ENCODE data around the gene KRTAP5-1.
A peak's percentile ranks its signal among the peaks of the same experiment; 100 is the strongest.

The KRTAP5-1 gene

GRCh38 chr11:1559111-1559951 lies 25.8 kb downstream of the KRTAP5-1 start:
- peak; percentile 59 for DNase-seq (ENCODE audit: low read depth)

DNA sequence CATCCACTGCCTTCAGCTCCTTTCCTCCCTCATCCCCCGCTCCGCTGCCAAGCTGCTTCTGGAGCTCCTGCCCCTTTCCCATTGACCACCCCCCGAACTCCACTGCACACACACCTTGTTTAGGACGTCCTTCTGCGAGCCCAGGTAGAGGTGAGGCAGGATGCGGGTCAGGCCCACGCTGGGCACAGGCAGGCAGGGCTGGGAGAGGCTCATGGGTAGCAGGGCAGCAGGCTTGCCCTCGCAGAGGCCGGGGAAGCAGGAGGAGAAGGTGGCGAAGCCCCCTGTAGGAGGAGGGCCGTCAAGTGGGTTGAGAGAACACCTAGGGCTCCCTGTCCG lies 26.3 kb downstream of the KRTAP5-1 start:
- no peak for DNase-seq (ENCODE audit: low read depth)

GRCh38 chr11:1557904-1558774 lies 26.9 kb downstream of the KRTAP5-1 start:
- peak; percentile 57 for DNase-seq (ENCODE audit: low read depth)

DNA sequence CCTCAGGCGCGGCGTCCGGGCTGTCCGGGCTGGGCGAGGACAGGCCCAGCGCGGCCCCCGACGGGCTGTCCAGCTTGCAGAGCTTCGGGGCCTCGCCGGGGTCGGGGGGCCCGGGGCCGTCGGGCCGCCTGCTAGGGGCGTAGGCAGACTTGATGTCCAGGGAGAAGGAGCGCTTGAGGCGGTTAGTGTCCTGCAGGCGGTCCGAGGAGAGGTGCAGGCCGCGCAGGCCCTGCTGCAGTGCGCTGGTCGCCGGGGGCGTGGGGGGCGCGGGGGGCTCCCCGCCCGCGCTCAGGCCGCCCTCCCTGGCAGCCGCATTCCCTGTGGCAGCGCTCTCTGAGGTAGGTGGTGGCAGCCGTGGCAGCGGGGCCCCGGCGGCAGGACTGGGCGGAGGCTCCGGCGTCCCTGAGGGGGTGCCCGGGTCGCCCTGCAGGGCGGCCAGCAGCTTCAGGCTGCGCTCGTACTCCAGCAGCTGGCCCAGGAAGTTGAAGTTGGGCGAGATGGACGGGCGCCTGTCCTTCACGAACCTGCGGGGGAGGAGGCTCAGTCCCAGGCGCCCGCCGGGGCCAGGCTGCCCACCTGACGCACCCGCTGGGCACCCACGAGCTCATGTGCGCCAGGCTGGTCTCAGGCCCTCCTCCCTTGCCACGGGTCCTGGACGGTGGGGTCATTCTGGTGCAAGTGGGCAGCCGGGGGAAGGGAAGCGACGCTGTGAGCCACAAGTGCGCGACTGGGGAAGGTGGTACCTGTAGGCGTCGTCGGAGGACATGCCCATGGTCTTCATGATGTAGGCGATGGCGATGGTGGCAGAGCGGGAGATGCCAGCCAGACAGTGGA lies 27.8 kb downstream of the KRTAP5-1 start:
- DNase-seq (ENCODE audit: low read depth), result no peak

GRCh38 chr11:1556278-1556902 lies 28.7 kb downstream of the KRTAP5-1 start:
- DNase-seq (ENCODE audit: low read depth), result no peak

- DNase-seq (ENCODE audit: low read depth), result no peak
Measured at GRCh38 chr11:1555713-1556153, 29.4 kb downstream of the KRTAP5-1 start.

DNA sequence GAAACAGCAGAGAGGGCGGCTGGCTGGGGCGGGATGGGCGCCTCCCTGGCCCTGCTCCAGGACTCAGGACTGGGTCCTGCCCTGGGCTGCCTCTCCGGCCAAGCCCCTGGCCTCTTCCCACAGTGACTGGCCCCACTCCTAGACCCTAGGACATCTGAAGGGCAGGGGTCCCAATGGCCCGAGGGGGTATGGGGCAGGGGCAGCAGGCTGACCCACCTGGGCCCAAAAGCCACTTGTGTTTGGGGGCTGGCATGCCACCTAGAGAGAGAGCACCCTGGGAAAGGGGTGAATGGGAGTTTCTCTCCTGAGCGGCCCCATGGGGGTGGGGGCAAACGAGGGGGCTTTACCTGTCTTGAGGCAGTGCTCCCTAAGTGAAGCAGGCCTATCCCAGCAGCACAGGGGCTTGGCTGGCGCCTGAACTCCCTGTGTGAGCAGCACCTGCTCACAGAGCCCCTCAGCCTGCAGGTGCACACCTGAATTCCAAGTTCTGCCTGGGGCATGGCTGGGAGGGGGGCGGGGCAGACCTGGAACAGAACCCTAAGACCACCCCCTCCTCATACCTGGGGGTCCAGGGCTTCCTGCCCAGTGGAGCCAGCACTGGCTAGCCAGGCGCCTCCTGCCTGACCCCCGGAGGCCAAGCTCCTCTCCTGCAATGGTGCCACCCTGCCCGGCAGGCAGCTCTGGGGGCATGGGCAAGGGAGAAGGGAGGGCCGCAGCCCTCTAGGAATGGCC lies 29.9 kb downstream of the KRTAP5-1 start:
- no peak for DNase-seq (ENCODE audit: low read depth)

DNA sequence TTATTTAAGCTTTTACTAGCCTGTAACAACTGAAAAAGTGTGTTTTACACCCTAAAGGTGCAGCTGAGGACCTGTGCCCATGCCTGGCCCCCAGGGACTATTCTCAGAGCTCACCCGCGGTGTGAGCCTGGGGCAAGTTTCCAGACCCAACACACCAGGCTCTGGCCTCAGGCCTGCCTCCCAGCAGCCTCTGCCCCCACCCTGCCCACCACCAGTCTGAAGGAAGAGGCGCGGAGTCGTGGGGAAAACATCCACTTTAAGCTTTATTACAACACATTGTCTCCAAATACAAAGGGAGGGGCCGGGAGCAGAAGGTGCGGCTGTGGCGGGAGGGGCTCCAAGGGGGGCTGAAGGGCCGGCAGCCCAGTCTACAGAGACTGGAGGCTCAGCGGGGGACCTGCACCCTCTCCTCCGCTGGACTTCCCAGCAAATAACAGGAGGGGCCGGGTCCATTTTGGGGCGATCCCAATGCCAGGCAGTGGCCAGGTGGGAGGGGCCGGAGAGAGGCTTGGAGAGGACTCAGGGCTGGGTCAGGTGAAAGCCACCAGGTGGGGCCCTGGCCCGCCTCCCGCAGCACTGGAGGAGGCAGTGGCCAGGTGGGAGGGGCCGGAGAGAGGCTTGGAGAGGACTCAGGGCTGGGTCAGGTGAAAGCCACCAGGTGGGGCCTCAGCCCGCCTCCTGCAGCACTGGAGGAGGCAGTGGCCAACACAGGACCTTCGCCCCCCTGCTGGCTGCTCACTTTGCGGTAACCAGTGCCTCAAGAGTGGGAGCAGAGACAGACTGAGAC lies 31.1 kb downstream of the KRTAP5-1 start:
- DNase-seq (ENCODE audit: low read depth), result no peak

DNA sequence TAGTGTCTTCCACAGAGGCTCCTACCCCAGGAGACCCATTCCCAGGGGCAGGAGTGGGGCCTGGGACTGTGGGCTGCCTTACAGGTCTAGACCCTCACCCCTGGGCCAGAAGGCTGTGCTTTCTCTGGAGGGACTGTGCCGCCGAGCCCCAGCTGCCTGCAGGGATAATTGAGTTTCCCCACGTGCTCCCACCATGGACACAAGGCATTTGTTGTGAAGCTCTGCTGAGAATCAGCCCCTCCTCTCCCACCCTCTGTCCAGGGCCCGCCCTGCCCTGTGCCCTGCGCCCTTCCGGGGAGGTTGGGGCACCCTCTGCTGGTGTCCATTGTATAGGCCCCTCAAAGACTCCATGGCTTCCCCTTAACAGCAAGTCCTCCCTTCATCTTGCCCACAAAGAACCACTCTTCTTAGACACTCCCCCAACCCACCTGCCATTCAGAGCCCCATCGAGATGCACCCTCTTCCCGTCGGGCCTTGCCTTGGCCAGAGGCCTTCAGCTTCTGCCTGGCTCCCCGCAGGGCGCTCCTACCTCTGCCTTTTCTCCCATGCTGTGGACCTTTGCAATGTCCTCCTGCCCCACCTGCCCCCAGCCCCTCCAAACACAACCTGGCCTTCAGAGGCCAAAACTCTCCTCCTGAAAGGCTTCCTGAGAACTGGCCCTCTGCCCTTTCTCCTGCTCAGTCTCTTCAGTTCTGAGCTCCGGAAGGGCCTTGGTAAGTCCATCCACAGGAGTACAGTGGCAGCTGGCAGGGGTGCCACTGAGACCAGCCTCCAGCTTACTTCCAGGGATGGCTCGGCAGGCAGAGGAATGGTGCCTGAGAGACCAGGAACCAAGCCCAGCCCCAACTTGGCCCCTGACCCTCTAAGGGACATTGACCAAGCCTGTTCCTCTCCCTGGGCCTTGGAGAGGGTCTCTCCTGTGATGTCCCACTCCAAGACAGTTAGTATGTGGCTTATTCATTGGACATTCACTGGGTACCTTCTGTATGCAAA lies 35.4 kb downstream of the KRTAP5-1 start:
- no peak for DNase-seq (ENCODE audit: low read depth)

- DNase-seq (ENCODE audit: low read depth), result peak; percentile 37
Measured at GRCh38 chr11:1548221-1549070, 36.6 kb downstream of the KRTAP5-1 start.

- no peak for DNase-seq (ENCODE audit: low read depth)
Measured at GRCh38 chr11:1547467-1548098, 37.5 kb downstream of the KRTAP5-1 start.

DNA sequence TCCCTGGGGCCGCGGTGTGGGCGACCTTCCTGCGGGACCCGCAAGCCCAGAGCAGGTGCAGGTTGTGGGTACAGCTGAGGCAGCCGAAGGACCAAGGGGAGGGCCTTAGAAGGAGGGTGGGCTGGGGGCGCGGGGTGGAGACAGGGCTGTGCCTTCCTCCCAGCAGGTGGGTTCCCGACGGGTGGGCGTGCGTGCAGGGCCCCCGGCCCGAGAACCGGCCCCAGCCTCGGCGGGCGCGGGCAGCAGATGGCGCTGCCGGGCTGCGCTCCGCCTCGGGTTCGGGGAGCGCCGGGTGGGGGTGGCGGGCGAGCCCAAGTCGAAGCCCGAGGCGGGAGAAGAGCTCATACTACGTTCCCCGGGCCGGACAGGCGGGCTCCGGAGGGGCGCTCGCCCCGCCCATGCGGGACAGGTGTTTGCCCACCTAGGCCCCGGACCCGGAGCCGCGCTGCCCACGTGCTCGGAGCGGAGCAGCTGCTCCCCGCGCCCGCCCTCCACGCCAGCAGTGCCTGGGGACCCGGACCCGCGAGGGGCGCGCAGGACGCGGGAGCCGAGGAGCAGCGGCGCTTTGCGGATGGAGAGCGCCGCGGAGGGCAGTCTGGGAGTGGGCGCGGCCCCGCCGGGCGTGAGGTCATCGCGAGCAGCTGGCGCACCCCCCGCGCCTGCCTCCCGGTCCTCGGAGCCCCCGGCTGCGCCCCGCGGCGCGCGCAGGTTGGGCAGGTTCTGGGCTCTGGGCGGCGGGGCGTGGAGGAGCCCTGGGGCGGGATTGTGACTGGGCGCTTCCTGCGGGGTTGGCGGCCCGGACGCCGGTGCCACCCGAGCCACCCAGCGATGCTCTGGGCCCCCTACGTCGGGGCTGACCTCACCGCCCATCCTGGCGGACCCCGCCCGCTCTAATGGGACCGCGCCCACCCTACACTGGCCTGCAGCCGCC lies 38.3 kb downstream of the KRTAP5-1 start:
- DNase-seq (ENCODE audit: low read depth), result no peak

GRCh38 chr11:1546077-1546535 lies 39.0 kb downstream of the KRTAP5-1 start:
- no peak for DNase-seq (ENCODE audit: low read depth)

DNA sequence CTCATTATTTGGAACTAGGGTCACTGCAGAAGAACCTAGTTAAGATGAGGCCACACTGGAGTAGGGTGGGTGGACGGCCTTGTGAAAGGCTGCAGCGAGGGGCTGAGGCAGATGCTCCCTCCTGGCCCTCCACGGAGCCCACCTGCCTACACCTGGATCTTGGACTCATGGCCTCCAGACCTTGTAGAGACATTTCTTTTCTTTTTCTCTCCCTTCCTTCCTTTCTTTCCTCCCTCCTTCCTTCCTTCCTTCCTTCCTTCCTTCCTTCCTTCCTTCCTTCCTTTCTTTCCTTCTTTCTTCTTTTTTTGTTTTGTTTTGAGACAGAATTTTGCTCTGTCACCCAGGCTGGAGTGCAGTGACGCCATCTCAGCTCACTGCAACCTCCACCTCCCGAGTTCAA lies 39.7 kb downstream of the KRTAP5-1 start:
- DNase-seq (ENCODE audit: low read depth), result no peak

GRCh38 chr11:1544536-1544935 lies 40.5 kb downstream of the KRTAP5-1 start:
- no peak for DNase-seq (ENCODE audit: low read depth)

DNA sequence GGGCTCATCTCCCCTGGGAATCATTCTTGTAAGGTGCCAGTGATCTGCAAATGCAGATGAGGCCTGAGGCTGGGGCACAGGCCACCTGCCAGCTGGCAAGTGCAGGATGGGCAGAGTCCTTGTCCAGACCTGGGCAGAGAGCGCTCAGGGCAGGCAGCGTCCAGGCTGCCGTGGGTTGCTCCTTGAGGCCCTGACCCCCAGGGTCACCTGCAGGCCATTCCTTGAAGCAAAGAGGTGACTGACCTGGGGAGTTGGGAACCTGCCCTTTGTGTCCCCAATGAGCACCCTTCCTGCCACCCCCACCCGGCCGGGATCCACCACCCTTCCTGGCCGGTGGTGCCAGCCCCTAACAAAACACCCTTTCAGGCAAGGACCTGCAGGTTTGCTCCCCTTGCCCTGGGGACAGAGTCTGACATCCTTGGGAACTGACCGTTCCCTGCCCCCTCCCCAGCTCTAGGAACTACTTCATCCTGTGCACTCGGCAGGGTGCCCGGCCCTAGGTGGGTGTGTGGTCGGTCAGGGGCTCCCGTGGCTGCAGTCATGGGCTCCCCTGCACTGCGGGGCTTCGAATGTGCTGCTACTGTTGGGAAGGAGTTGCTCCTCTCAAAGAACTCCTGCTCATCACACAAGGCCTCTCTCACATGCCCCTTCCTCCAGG lies 41.3 kb downstream of the KRTAP5-1 start:
- DNase-seq (ENCODE audit: low read depth), result no peak
